Fibroblast of the aortic adventitia (primary cell): ENCODE measurements around the gene AGBL4. TPM values are rescaled to one million over a fixed set of nuclear protein-coding genes. Genes with fewer than 3 reads are reported as not detected.

Experiments used
- DNase-seq: peaks from one replicate; pipeline ENCODE4 v3.0.0-alpha.2; 2010; ENCODE audit warnings: low read depth
- H3K4me3 ChIP-seq: 2 replicates; pipeline ENCODE4 v1.5.1; 2011; ENCODE audit warnings: low read depth, mild to moderate bottlenecking, control low read depth, low read length, moderate library complexity
- CTCF ChIP-seq: IDR thresholded peaks from 2 replicates; pipeline ENCODE4 v1.5.1; 2011; ENCODE audit warnings: mild to moderate bottlenecking, low read length, control low read depth, inconsistent platforms; ENCODE audit not compliant: insufficient read depth
- total RNA-seq: library from RNA; depleted of rRNA; stranded (reverse); fragments of >200 nt; gene quantifications from 2 replicates; pipeline ENCODE4 v1.2.3, GENCODE V29; 2012; ENCODE audit warnings: low replicate concordance

AGBL4 gene
- total RNA-seq, 1 donor = not detected

- H3K4me3 ChIP-seq = no peak overlapping the region
- TF ChIP-seq CTCF = no peak
- DNase-seq = no peak
Measured at GRCh38 chr1:49723662-49724061, 300.1 kb downstream of the AGBL4 start.

GRCh38 chr1:49694251-49694827 is 329.4 kb downstream of the AGBL4 start:
- no peak for TF ChIP-seq CTCF
- DNase-seq = no peak

GRCh38 chr1:49686107-49686506 is 337.6 kb downstream of the AGBL4 start:
- no peak for TF ChIP-seq CTCF
- DNase-seq = no peak
- no peak overlapping the region for H3K4me3 ChIP-seq

More at GRCh38 chr1:49694251-49694827, 329.4 kb downstream of the AGBL4 start:
- H3K4me3 ChIP-seq = no peak overlapping the region

- no peak for TF ChIP-seq CTCF
- no peak for DNase-seq
- H3K4me3 ChIP-seq = no peak overlapping the region
Measured at GRCh38 chr1:49677706-49678105, 346.0 kb downstream of the AGBL4 start.

- H3K4me3 ChIP-seq = no peak overlapping the region
- DNase-seq = no peak
- TF ChIP-seq CTCF = no peak
Measured at GRCh38 chr1:49651136-49651535, 372.6 kb downstream of the AGBL4 start.

GRCh38 chr1:49630156-49630555 is 393.6 kb downstream of the AGBL4 start:
- DNase-seq = no peak
- no peak for TF ChIP-seq CTCF
- H3K4me3 ChIP-seq = no peak overlapping the region

- no peak for DNase-seq
- no peak for TF ChIP-seq CTCF
Measured at GRCh38 chr1:49627781-49628180, 396.0 kb downstream of the AGBL4 start.

More at GRCh38 chr1:49627781-49628180, 396.0 kb downstream of the AGBL4 start:
- no peak overlapping the region for H3K4me3 ChIP-seq
